GM21717 (cell line): ENCODE measurements around the gene CBR4.
A peak's percentile ranks its signal among the peaks of the same experiment; 100 is the strongest.

ENCODE experiments used
- ATAC-seq: cut with Tn5 transposase; IDR thresholded peaks from one replicate; pipeline ENCODE4 v1.9.1; 2021; ENCODE audit warnings: mild to moderate bottlenecking, moderate library complexity; ENCODE audit not compliant: unreplicated experiment

Gene CBR4

GRCh38 chr4:169010125-169011023, at the start of gene CBR4:
Gene CBR4, minus strand, starts transcription at chr4:169010255. Its CDS starts 166 bp downstream, at chr4:169010089.
- peak; percentile 99 for ATAC-seq

- ATAC-seq, result no peak
Observed at GRCh38 chr4:169059306-169060211, 49.5 kb upstream of the CBR4 start.

GRCh38 chr4:169058312-169058711, 48.3 kb upstream of the CBR4 start:
- ATAC-seq, result no peak

- ATAC-seq, result peak; percentile 47
Observed at GRCh38 chr4:169054879-169055278, 44.8 kb upstream of the CBR4 start.

GRCh38 chr4:169052594-169052945, 42.5 kb upstream of the CBR4 start:
- no peak for ATAC-seq

DNA sequence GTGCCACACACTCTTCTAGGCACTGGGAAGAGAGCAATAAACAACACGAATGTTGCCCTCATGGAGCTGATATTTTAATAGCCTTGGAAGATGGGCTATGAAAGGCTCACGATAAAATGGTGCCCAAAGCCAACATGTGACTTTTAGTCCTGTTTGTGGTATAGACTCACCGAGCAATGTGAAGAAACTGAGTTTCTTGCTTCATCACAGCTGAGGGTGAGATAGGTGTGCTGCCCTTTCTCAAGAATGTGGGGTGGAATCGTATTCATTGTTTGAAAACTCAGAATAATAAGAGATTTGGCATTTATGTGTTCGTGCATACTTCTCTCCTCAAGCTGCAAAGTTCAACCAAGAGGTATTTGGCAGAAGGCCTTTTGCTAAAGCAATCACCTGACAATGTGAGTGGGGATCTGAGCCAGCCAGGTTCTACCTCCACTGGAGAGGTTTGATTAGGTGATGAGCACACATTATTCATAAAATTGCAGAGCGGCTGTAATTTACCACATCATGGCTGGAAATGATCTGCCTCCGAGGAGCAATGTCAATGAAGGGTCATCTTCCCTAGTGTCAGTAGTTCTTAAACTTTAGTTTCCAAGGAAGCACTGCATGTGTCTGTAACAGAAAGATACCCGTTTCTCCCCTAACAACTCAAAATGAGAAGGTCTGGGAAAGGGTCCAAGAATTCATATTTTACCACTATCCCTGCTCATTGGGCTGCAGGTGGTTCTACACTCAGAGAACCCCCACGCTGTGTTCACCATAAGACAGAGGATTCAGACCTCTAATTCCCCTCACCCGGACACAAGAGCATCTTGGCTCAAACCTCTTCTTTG, 41.9 kb upstream of the CBR4 start:
- no peak for ATAC-seq

GRCh38 chr4:169050881-169051760, 41.1 kb upstream of the CBR4 start:
- no peak for ATAC-seq

DNA sequence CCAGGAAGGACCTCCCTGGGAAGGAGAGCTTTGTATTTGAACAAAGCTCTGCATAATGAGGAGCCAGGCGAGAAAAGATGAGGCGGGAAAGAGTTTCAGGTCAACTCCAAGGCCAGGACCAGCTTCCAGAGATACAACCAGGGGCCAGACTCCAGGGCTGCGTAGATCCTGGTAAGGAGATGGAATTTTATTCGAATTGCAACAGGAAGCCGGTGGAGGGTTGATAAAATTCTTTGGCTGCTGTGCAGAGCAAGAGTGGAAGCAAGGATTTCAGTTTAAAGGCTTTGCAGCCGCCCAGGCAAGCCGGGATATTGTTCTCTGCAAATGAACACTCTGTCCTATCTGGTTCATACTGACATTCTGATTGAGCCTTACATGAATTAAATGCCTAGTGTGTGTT, 40.2 kb upstream of the CBR4 start:
- no peak for ATAC-seq

- no peak for ATAC-seq
Observed at GRCh38 chr4:169048868-169049414, 38.9 kb upstream of the CBR4 start.

- ATAC-seq, result no peak
Observed at GRCh38 chr4:169047956-169048355, 37.9 kb upstream of the CBR4 start.

DNA sequence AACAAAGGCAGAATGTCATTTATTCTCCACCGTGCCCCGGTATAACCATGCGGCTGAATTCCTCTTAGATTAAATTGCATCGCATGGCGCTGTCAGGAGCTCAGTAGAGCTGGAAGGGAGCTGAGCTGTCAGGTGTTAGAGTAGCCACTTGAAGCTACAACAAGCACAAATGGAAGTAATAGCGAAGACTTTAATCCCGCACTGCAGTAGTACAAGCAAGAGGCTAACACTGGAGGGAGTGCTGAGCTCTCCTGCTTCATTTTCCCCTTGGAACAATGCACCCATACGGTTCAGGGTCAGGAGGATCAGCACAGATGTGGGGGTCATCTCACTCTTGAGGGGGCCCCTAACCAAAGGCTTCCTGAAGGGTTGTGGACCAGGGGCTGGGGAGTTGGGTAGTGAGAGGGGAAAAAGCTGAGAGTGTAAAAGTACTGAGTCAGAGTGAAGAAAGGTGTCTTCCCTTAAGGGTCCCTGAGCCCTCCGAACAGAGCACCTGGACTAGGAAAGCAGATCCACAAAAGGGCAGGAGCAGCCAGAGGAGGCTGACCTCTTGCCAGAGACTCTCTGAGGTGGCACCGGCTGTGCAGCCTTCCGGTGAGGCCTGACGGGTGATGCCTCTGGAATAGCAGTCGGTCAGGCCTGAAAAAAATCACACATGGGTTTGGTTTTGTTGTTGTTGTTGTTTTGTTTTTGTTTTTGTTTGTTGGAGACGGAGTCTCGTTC, 36.0 kb upstream of the CBR4 start:
- ATAC-seq, result no peak

GRCh38 chr4:169044714-169045447, 34.8 kb upstream of the CBR4 start:
- no peak for ATAC-seq

DNA sequence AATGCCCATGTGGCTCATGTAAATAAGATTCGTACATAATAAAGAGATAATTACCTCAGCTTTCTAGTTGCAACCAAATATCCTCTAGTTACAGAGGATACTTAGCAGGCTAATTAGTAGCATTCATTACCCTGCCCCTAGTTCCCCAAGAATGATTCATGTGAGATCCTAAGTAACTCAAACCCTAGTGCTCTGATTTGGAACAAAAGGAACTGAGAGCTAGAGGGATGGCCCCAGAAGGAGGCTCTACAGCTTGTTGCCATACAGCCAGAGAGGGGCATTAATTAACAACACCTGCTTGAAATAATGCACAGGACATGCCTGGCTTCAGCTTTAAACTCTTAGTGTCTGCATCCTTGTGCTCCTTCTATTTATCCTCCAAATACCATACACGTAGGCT, 32.6 kb upstream of the CBR4 start:
- no peak for ATAC-seq

DNA sequence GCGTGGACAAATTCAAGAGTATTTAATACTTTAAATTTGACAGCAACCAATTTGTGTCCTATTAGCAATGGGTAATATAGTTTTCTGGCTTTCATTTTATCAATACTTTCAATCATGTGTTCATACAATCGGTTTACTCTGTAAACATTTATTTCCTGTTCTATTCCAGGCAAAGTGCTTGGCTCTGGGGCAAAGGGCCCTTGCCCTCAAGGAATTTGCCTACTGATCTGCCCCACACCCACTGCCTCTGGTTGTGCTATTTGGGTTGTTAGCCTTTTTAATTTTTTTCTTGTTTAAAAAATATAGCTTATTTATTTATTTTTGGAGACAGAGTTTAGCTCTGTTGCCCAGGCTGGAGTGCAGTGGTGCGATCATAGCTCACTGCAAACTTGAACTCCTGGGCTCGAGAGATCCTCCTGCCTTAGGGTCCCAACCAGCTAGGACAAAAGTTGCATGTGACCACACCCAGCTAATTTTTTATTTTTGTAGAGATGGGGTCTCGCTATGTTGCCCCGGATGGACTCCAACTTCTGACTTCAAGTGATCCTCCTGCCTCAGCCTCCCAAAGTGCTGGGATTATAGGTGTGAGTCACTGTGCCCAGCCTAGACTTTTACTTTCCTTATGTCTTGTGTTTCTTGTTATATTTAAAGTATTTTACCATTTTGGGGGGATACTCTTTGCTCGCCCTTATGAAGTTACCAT, 30.7 kb upstream of the CBR4 start:
- ATAC-seq, result no peak

DNA sequence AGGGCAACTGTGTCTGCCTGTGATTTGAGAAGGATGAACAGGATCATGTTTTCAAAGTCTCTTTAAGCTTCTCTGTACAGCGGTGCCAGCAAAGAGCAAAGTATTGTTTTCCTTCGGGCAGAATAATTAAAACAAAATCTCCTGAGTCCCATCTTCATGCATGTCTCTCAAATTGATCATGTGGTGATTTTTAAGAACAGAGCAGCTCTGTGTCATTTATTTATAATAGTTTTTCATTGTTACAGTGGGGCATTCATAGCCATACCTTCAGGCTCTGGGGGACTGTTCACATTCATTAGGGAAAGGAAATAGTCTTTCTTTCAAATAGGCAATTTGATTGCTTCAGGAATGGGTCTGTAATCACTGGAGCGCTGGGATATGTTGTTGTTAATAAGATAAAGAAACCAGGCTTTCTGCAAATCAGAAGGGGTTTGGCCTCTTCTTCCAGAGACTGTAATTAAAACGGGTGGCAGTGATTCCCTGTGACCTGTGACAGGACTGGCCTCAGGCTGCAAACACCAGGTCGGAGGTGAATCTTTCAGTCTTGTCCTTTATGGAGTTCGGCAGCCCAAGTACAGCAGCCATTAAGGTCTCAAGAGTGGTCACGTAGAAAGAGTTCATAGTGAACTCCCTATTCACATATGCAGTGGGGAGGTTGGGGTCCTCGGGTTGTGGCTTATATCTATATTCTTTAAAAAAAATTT, 29.3 kb upstream of the CBR4 start:
- ATAC-seq, result no peak

DNA sequence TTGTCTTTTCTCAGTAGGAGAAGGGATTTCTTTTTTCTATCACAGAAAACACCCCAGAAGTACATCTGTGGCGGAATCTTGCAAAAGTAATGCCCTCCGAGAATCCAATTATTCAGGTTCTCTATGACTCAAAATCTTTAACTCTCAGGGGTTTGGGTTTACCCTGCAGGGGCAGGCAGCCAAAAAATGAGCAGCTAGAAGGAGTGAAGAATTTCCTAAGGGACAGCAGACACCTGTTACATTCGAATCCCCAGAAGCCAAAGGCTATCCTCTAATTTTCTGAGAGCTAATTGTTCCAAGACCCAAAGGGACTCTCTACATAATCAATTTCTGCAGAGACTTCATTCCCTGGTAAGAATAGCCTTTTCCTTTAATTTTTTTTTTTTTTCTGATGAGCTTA, 27.5 kb upstream of the CBR4 start:
- no peak for ATAC-seq
